PFSK-1 (cell line): ENCODE measurements around the gene ACAT2.

Experiments
- POLR2AphosphoS5 ChIP-seq: IDR thresholded peaks from 2 replicates; pipeline ENCODE4 v1.6.1; 2012; ENCODE audit warnings: low read depth, mild to moderate bottlenecking, control low read depth, low read length, moderate library complexity
- REST ChIP-seq, 2 experiments: IDR thresholded peaks; 2 replicates each; pipeline versions ENCODE4 v1.6.1 to v1.8.0; 2011 to 2012; ENCODE audit warnings: low read depth in 2 of 2, low read length in 2 of 2, control low read depth in 1 of 2, inconsistent platforms in 1 of 2, mild to moderate bottlenecking in 1 of 2, moderate library complexity in 1 of 2; ENCODE audit not compliant: insufficient read depth in 1 of 2
- SIN3A ChIP-seq: IDR thresholded peaks from 2 replicates; pipeline ENCODE4 v1.6.1; 2012; ENCODE audit warnings: mild to moderate bottlenecking, low read length, moderate library complexity, borderline replicate concordance; ENCODE audit not compliant: insufficient read depth
- TAF1 ChIP-seq: IDR thresholded peaks from 2 replicates; pipeline ENCODE4 v1.6.1; 2012; ENCODE audit warnings: low read length, control low read depth, borderline replicate concordance; ENCODE audit not compliant: insufficient read depth

- TF ChIP-seq TAF1: no peak
- TF ChIP-seq POLR2AphosphoS5: no peak
- TF ChIP-seq REST (IDR thresholded peaks at IDR 0.05; ENCODE audit: insufficient read depth in 1 of 2, low read depth in 2 of 2, low read length in 2 of 2): no peak
- TF ChIP-seq SIN3A: no peak
These were observed 544 bp upstream of the ACAT2 start for GRCh38 chr6:159761129-159761872.
